ENCODE results near the gene BBX. TPM values are rescaled to one million over a fixed set of nuclear protein-coding genes. Genes with fewer than 3 reads are reported as not detected.

BBX gene
- total RNA-seq, 1 donor from 2014 or later = 41.3 TPM

- TF ChIP-seq, protein P1, sequence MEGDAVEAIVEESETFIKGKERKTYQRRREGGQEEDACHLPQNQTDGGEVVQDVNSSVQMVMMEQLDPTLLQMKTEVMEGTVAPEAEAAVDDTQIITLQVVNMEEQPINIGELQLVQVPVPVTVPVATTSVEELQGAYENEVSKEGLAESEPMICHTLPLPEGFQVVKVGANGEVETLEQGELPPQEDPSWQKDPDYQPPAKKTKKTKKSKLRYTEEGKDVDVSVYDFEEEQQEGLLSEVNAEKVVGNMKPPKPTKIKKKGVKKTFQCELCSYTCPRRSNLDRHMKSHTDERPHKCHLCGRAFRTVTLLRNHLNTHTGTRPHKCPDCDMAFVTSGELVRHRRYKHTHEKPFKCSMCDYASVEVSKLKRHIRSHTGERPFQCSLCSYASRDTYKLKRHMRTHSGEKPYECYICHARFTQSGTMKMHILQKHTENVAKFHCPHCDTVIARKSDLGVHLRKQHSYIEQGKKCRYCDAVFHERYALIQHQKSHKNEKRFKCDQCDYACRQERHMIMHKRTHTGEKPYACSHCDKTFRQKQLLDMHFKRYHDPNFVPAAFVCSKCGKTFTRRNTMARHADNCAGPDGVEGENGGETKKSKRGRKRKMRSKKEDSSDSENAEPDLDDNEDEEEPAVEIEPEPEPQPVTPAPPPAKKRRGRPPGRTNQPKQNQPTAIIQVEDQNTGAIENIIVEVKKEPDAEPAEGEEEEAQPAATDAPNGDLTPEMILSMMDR (IDR thresholded peaks at IDR 0.05; ENCODE audit: borderline replicate concordance) = no peak
- peak overlapping the region; percentile 35 for H3K4me3 ChIP-seq
- H3K27me3 ChIP-seq (ENCODE audit: low read depth) = no peaks in the 10 kb centered on the region
- DNase-seq = no peak
- H3K4me1 ChIP-seq = peaks cover 34% of the 10 kb centered on the region
- H3K9me3 ChIP-seq (replicated peaks) = no peaks in the 10 kb centered on the region
- H3K27ac ChIP-seq (replicated peaks) = peak overlapping the region; percentile 45
- peaks cover 4% of the 10 kb centered on the region for H3K36me3 ChIP-seq
- intact Hi-C loops (cut with micrococcal nuclease) = no loop called here
Measured at GRCh38 chr3:107662124-107662507, 139.4 kb downstream of the BBX start.

DNA sequence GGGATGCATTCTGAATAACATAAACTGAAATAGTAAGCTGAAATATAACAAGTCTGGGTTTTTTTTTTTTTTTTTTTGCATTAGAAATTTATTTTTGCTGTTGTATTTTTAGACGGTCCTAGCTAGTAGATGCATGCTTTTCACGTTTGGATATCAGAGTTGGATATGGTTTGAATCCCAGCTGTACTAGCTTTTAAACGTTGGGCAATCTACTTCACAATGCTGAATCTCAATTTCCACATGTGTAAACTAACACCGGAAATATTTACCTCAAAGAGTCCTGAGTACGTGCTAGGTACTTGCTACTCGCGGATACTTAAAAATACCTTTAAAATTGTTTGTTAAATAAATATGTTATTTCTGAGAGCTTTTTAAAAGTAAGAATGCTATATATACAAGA is 139.8 kb downstream of the BBX start:
- TF ChIP-seq, protein P1 (IDR thresholded peaks at IDR 0.05; ENCODE audit: borderline replicate concordance) = no peak
- H3K4me3 ChIP-seq = peak overlapping the region; percentile 35
- peaks cover 34% of the 10 kb centered on the region for H3K4me1 ChIP-seq
- intact Hi-C loops (cut with micrococcal nuclease) = no loop called here
- DNase-seq = no peak
- peak overlapping the region; percentile 45 for H3K27ac ChIP-seq (replicated peaks)
- peaks cover 4% of the 10 kb centered on the region for H3K36me3 ChIP-seq
- H3K9me3 ChIP-seq (replicated peaks) = no peaks in the 10 kb centered on the region
- no peaks in the 10 kb centered on the region for H3K27me3 ChIP-seq (ENCODE audit: low read depth)

DNA sequence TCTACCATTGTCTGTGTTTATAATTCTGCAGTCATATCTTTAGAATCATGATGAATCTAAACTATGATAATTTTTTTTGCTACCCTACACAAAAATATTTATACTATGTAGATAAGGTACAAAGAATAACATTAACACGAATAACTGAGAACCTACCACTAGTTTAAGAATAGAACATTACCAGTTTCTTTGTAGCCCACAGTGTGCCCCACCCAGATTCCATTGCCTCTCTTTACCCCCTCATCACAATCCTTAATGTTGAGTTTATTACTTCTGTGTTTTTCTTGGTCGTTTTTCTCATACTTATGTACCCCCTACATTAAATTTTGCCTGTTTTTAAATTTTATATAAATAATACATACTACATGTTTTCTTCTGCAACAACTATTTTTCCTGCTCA is 140.5 kb downstream of the BBX start:
- H3K27me3 ChIP-seq (ENCODE audit: low read depth) = no peaks in the 10 kb centered on the region
- no peak overlapping the region for H3K4me3 ChIP-seq
- no peak for DNase-seq
- intact Hi-C loops (cut with micrococcal nuclease) = no loop called here
- peaks cover 40% of the 10 kb centered on the region for H3K4me1 ChIP-seq
- TF ChIP-seq, protein P1 (IDR thresholded peaks at IDR 0.05; ENCODE audit: borderline replicate concordance) = no peak
- peaks cover 4% of the 10 kb centered on the region for H3K36me3 ChIP-seq
- no peaks in the 10 kb centered on the region for H3K9me3 ChIP-seq (replicated peaks)
- no peak overlapping the region for H3K27ac ChIP-seq (replicated peaks)

DNA sequence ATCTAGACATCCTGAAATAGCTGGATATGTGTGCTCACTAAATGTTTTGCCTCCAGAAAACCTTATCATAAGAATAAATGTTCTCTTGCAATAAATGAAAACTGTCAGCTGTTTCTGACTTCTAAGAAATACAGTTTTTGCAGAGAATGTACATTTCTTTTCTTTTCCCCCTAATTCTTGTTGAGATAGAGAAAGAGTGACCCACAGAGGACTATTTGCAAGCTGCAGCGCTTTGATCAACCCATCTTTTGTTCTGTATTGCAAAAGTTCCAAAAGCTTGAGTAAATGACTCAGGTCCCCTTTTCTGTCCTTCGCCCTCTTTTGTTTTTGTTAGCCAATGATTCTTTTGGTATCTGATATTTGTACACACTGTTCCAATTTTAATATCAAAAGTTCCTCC is 141.9 kb downstream of the BBX start:
- Histone ChIP-seq H3K9me3 (replicated peaks) (no peaks in the 10 kb centered on the region), H3K4me1 (peaks cover 51% of the 10 kb centered on the region), H3K4me3 (no peak overlapping the region), H3K27ac (replicated peaks) (no peak overlapping the region), H3K27me3 (ENCODE audit: low read depth) (no peaks in the 10 kb centered on the region), H3K36me3 (peaks cover 4% of the 10 kb centered on the region)
- TF ChIP-seq, protein P1 (IDR thresholded peaks at IDR 0.05; ENCODE audit: borderline replicate concordance) = no peak
- DNase-seq = no peak
- intact Hi-C loops (cut with micrococcal nuclease) = no loop called here

GRCh38 chr3:107665351-107665750 is 142.6 kb downstream of the BBX start:
- Histone ChIP-seq H3K27ac (replicated peaks) (no peak overlapping the region), H3K9me3 (replicated peaks) (no peaks in the 10 kb centered on the region), H3K4me1 (peaks cover 55% of the 10 kb centered on the region), H3K36me3 (peaks cover 4% of the 10 kb centered on the region), H3K27me3 (ENCODE audit: low read depth) (no peaks in the 10 kb centered on the region), H3K4me3 (no peak overlapping the region)
- intact Hi-C loops (cut with micrococcal nuclease) = no loop called here
- no peak for DNase-seq
- TF ChIP-seq, protein P1 (IDR thresholded peaks at IDR 0.05; ENCODE audit: borderline replicate concordance) = no peak

DNA sequence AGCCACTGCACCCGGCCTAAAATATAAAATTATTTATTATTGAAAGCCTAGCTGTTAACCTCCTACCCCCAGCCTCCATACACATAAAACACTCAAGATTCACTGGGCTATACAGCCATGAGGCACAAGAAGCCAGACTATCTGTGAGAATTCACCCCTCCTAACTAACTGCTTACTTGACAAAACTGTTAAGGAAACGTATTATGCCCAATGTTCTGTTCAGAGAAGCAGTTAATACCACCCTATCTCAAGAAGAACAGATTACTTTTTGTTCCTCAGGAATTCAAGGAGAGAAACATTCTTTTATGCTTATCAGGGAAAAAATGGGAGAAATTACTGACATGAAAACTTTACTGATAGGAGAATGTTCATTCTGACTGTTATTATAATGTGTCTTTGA is 144.1 kb downstream of the BBX start:
- H3K27me3 ChIP-seq (ENCODE audit: low read depth) = no peaks in the 10 kb centered on the region
- H3K4me1 ChIP-seq = peaks cover 41% of the 10 kb centered on the region
- TF ChIP-seq, protein P1 (IDR thresholded peaks at IDR 0.05; ENCODE audit: borderline replicate concordance) = no peak
- intact Hi-C loops (cut with micrococcal nuclease) = no loop called here
- DNase-seq = no peak
- H3K4me3 ChIP-seq = no peak overlapping the region
- no peaks in the 10 kb centered on the region for H3K9me3 ChIP-seq (replicated peaks)
- peaks cover 4% of the 10 kb centered on the region for H3K36me3 ChIP-seq
- H3K27ac ChIP-seq (replicated peaks) = no peak overlapping the region

Measured in left ventricle myocardium inferior (tissue), 1 donor.